ENCODE data around the gene UPF3A. TPM values are rescaled to one million over a fixed set of nuclear protein-coding genes. Genes with fewer than 3 reads are reported as not detected.

Gene UPF3A
- total RNA-seq, 1 donor from 2014 or later = 21.8 TPM

DNA sequence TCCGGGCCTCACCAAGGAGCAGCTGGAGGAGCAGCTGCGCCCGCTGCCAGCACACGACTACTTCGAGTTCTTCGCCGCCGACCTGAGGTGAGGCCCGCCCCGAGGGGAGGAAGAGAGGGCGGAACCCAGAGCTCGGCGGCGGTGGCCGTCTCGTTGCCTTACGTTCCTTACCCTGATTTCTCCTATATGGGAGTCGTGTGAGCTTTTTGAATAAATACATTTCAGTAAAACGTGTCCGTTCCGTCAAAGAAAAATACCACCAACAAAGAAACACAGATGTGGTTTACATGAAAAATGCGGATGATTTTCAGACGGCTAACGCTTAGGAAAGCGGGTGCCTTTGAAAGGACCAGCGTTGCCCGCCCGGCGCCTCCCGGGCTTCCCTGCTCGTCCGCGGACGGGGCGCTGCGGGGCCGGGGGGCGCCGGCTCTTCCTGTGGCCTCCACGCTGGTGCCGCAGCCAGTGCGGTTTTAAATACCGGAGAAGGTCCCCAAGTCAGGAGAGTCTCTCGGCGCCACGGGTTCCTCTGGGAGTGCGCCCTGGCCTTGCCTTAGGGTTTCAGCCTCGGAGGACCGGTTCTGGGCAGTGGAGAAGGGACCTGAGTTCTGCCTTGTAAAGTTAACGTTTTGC is 755 bp downstream of the UPF3A start:
- Histone ChIP-seq H3K9me3 (replicated peaks) (no peaks in the 10 kb centered on the region), H3K4me1 (peaks cover 37% of the 10 kb centered on the region), H3K4me3 (peak overlapping the region; percentile 78), H3K27ac (replicated peaks) (peak overlapping the region; percentile 99), H3K36me3 (peaks cover 29% of the 10 kb centered on the region), H3K27me3 (ENCODE audit: low read depth) (no peaks in the 10 kb centered on the region)
- TF ChIP-seq, protein P1, sequence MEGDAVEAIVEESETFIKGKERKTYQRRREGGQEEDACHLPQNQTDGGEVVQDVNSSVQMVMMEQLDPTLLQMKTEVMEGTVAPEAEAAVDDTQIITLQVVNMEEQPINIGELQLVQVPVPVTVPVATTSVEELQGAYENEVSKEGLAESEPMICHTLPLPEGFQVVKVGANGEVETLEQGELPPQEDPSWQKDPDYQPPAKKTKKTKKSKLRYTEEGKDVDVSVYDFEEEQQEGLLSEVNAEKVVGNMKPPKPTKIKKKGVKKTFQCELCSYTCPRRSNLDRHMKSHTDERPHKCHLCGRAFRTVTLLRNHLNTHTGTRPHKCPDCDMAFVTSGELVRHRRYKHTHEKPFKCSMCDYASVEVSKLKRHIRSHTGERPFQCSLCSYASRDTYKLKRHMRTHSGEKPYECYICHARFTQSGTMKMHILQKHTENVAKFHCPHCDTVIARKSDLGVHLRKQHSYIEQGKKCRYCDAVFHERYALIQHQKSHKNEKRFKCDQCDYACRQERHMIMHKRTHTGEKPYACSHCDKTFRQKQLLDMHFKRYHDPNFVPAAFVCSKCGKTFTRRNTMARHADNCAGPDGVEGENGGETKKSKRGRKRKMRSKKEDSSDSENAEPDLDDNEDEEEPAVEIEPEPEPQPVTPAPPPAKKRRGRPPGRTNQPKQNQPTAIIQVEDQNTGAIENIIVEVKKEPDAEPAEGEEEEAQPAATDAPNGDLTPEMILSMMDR (IDR thresholded peaks at IDR 0.05; ENCODE audit: borderline replicate concordance) = no peak
- intact Hi-C loops (cut with micrococcal nuclease) = no loop called here
- DNase-seq = peak; percentile 21

- no peaks in the 10 kb centered on the region for H3K27me3 ChIP-seq (ENCODE audit: low read depth)
Measured at GRCh38 chr13:114283576-114283975, 2.2 kb downstream of the UPF3A start.

GRCh38 chr13:114284680-114285079 is 3.3 kb downstream of the UPF3A start:
- H3K27me3 ChIP-seq (ENCODE audit: low read depth) = no peaks in the 10 kb centered on the region
- TF ChIP-seq, protein P1 (IDR thresholded peaks at IDR 0.05; ENCODE audit: borderline replicate concordance) = no peak
- peaks cover 37% of the 10 kb centered on the region for H3K4me1 ChIP-seq
- H3K4me3 ChIP-seq = no peak overlapping the region
- intact Hi-C loops (cut with micrococcal nuclease) = no loop called here
- no peak overlapping the region for H3K27ac ChIP-seq (replicated peaks)
- no peak for DNase-seq
- H3K9me3 ChIP-seq (replicated peaks) = no peaks in the 10 kb centered on the region
- H3K36me3 ChIP-seq = peaks cover 41% of the 10 kb centered on the region

More at GRCh38 chr13:114283576-114283975, 2.2 kb downstream of the UPF3A start:
- H3K9me3 ChIP-seq (replicated peaks) = no peaks in the 10 kb centered on the region
- TF ChIP-seq, protein P1 (IDR thresholded peaks at IDR 0.05; ENCODE audit: borderline replicate concordance) = no peak
- intact Hi-C loops (cut with micrococcal nuclease) = no loop called here
- no peak overlapping the region for H3K27ac ChIP-seq (replicated peaks)
- peaks cover 37% of the 10 kb centered on the region for H3K4me1 ChIP-seq
- DNase-seq = no peak
- H3K4me3 ChIP-seq = no peak overlapping the region
- peaks cover 30% of the 10 kb centered on the region for H3K36me3 ChIP-seq

DNA sequence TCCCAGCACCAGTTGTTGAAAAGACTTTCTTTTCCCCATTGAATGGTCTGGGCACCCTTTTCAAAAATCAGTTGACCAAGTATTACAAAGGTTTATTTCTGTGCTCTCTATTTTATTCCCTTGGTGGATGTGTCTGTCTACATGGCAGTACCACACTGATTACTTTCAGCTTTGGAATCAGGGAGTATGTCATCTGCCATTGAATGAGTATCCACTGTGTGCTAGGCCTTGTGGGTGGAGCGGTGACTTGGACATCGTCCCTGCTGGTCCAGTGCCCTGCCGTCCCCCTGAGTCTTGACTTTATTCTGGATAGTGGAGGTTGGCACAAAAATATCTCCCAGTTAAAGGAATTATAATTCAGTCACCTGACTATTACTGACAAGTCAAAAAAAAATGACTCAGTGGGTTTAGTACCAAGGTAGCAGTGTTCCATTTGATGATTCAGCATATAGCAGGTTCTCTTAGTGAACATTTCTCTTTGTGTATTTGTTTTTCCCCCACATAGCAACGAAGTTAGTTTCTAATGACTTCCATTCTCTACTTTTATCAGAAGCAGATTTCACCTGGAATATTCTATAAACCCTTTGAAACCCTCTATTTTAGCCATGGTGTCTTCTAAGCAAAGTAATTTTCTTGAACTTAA is 3.9 kb downstream of the UPF3A start:
- TF ChIP-seq, protein P1 (IDR thresholded peaks at IDR 0.05; ENCODE audit: borderline replicate concordance) = no peak
- Histone ChIP-seq H3K9me3 (replicated peaks) (no peaks in the 10 kb centered on the region), H3K4me1 (peaks cover 31% of the 10 kb centered on the region), H3K27ac (replicated peaks) (no peak overlapping the region), H3K36me3 (peaks cover 47% of the 10 kb centered on the region), H3K27me3 (ENCODE audit: low read depth) (no peaks in the 10 kb centered on the region), H3K4me3 (no peak overlapping the region)
- DNase-seq = no peak
- intact Hi-C loops (cut with micrococcal nuclease) = no loop called here

- H3K9me3 ChIP-seq (replicated peaks) = no peaks in the 10 kb centered on the region
- TF ChIP-seq, protein P1 (IDR thresholded peaks at IDR 0.05; ENCODE audit: borderline replicate concordance) = no peak
- no peaks in the 10 kb centered on the region for H3K27me3 ChIP-seq (ENCODE audit: low read depth)
- peaks cover 61% of the 10 kb centered on the region for H3K36me3 ChIP-seq
- no peak overlapping the region for H3K4me3 ChIP-seq
- DNase-seq = no peak
- H3K27ac ChIP-seq (replicated peaks) = no peak overlapping the region
- H3K4me1 ChIP-seq = peaks cover 19% of the 10 kb centered on the region
- intact Hi-C loops (cut with micrococcal nuclease) = no loop called here
Measured at GRCh38 chr13:114286808-114287207, 5.4 kb downstream of the UPF3A start.
